ENCODE results near the gene KRT38.

The KRT38 gene

DNA sequence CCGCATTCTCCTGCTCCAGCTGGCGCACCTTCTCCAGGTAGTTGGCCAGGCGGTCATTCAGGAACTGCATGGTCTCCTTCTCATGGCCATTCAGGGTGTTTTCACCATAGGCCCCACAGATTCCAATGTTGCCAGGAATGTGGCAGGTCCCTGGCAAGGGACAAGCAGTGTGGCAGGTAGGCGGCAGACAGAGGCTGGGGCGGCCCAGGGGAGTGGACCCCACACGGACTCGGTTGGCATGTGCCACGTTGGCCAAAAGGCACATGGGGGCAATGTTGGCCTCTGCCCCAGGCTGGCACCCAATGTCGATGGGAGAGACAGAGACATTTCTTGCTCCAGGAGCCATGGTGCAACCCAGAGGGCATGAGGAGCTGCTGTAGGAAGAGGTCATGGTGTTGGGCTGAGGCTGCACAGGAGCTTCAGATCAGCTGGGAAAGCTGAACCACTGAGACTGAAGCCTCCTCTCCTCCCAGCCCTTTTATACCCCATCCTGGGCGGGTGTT, at the start of gene KRT38:
Gene KRT38, minus strand, starts transcription at position 453 of the 503 bp plus-strand sequence. Its CDS starts 62 bp downstream, at position 391.
- DNase-seq = no peak

DNA sequence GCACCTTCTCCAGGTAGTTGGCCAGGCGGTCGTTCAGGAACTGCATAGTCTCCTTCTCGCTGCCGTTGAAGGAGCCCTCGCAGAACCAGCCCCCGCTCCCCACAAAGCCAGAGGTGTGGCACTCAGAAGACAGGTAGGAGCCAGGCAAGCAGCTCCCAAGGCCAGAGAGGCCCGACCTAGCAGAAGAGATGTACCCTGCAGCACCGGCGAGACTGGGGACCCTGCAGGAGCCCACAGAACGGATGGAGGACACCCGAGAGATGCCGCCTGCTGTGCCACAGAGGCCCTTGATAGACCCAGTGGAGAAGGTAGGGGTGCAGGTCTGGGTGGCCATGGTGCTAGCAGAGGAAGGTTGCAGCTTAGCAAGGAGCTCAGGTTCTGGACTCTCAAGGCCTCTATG, 48.7 kb upstream of the KRT38 start, which contains the start of gene KRT36:
Gene KRT36, minus strand, starts transcription at position 380 of the 400 bp plus-strand sequence. Its CDS starts 46 bp downstream, at position 334.
- no peak for DNase-seq

GRCh38 chr17:41486809-41487530, 46.2 kb upstream of the KRT38 start:
- DNase-seq = no peak

- no peak for DNase-seq
These were observed 45.5 kb upstream of the KRT38 start for GRCh38 chr17:41486316-41486715.

GRCh38 chr17:41484920-41485904, 44.4 kb upstream of the KRT38 start:
- no peak for DNase-seq

DNA sequence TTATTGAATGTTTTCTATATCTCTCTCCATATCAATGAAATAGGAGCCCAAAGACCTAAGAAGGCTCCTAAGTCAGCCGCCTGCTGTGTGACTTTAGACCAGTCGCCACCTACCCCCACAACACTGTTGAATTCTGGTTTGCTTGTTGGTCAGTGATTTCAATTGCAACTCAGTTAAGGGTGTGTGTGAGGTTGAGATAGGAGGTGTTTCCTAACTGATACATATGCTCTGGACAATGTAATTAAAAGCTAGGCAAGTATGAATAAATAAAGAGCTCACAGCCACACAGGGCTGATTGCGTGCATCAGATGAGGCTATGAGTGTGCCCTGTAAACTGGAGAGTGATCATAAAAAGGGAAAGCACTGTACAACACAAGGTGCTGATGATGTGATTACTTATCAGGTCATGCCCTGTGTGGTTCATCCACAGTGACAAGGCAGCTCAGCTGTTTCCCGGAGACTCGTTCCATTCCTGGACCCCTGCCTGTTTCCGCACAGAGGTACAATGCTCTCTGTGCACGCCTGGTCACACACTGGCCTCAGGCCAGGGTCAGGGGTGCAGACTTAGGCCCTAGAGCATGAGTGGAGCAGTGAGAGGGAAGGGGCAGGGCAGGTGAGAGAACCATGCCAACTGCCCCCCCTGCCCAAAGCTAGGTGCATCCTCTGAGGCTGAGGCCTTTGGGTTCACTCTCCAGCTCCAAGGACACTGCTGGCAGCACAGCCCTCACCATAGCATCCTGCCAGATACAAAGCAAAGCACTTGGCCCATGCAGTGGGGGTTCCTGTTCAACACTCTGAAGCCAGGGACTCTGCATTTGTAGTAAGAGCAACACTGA, 43.4 kb upstream of the KRT38 start:
- DNase-seq = peak; percentile 57

DNA sequence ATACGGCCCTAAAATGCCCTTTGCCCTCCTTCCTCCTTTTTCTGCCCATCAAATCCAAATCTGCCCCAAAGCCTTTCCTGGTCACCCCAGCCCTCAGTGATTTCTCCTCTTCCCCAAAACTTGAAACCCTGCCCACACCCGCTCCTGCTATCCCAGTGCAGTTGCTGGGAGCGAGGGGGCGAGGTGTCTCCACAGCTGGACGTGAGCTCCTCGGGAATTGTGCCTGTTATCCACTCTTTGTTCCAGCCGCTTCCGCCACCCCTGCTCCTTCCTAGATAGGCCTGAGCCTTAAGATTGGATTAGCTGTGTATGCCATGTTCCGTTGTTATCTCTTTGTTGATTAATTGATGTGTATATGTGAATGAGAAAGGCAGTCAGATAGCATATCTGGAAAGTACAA, 42.7 kb upstream of the KRT38 start:
- no peak for DNase-seq

DNA sequence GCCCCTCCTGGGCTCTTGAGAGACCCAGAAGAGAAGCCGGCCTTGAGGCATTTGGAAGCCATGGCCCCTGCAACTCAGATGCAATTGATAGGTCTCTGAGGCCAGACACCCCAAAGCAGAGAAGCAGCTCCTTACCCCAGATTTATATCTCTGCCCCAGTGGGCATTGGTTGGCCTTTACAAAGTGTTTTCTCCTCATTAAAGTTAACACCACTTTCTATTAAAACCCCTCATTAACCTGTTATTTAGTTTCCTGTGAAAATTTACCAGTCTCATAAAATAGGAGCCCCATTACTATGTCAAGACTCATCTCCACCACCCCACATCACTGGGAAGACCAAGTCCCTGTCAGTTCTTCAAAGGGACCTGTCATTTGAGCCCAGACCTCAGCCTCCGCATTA, 40.3 kb upstream of the KRT38 start, which contains the start of gene KRT35:
Gene KRT35, minus strand, starts transcription at position 116 of the 400 bp plus-strand sequence. Its CDS starts 54 bp downstream, at position 62.
- DNase-seq = no peak

DNA sequence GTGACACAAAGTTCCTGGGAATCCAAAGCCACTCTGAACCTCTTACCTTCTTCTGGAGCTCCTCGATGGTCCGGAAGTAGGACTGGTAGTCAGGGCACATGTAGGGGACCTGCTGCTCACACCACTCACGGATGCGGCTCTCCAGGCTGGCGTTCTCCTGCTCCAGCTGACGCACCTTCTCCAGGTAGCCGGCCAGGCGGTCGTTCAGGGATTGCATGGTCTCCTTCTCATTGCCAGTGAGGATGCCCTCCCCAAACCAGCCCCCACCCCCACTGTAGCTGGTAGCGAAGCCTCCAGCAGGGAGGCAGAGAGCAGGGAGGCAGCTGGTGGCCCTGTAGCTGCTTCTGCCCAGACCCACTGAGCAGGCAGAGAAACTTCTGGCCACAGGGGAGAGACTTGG, 39.8 kb upstream of the KRT38 start:
- no peak for DNase-seq

GRCh38 chr17:41480136-41480535, 39.4 kb upstream of the KRT38 start:
- no peak for DNase-seq

DNA sequence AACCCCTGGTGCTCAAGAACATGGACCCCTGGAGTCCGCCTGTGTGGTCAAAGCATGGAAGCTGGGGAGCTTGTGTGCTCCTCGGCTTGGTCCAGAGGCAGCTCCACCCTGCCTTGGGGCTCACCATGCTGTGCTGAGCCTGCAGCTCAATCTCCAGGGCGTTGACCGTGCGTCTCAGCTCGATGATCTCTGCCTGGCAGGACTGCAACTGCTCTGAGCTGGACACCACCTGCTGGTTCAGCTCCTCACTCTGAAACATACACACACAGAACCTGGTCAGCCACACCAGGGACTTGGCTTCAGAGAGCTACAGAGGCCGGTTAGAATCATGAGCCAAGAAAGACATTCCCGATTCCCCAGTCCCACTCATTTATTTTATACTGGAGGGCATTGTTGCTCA, 37.5 kb upstream of the KRT38 start:
- DNase-seq = no peak

- no peak for DNase-seq
These were observed 36.4 kb upstream of the KRT38 start for GRCh38 chr17:41476866-41477815.

DNA sequence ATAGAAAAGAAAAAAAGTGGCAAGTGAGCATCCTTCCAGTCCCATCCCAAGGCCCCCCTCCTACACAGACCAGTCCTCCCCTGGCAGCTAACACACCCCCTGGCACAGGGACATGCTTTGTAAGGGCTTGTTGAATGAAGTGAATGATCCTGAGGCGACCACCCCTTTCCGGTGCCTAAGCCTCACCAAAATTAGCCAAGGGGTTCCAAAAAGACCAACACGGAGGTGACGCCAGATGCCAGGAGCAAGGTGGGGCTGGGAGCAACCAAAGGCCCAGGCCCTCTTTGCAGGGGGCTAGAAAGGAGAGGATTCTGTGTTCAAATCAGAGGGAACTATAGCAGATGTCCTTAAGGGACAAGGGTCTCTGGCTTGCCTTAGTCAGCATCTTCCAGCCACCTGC, 34.6 kb upstream of the KRT38 start:
- no peak for DNase-seq

GRCh38 chr17:41474863-41475262, 34.1 kb upstream of the KRT38 start:
- DNase-seq = no peak

- DNase-seq = no peak
These were observed 27.6 kb upstream of the KRT38 start for GRCh38 chr17:41468346-41468745.

GRCh38 chr17:41467561-41467960, 26.8 kb upstream of the KRT38 start:
- no peak for DNase-seq

DNA sequence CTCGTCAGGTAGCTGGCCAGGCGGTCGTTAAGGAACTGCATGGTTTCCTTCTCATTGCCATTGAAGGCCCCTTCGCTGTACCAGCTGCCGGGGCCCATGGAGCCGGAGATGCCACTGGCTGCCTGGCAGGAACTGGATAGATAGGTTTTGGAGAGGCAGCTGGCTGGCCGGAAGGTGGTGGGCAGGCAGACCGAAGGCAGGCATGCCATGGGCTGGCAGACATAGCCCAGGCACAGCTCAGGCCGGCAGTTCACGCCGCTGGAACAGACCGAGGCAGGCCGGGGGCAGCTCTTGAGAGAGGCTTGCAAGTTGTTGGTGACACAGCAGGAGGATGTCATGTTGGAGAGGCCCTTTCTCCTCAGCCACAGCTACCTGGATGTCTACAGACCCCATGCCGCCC, 26.2 kb upstream of the KRT38 start, which contains the start of gene KRT32:
Gene KRT32, minus strand, starts transcription at position 399 of the 400 bp plus-strand sequence. Its CDS starts 61 bp downstream, at position 338.
- DNase-seq = no peak

- no peak for DNase-seq
These were observed 23.9 kb upstream of the KRT38 start for GRCh38 chr17:41464682-41465081.

- no peak for DNase-seq
These were observed 23.4 kb upstream of the KRT38 start for GRCh38 chr17:41464173-41464572.

GRCh38 chr17:41463746-41464145, 23.0 kb upstream of the KRT38 start:
- DNase-seq = no peak

GRCh38 chr17:41462705-41463104, 21.9 kb upstream of the KRT38 start:
- no peak for DNase-seq

Measured in NCI-H1092 treated with DMSO at 0.1 percent for 48 hours (cell line).